Activated CD8-positive, alpha-beta memory T cell treated with anti-CD3 and anti-CD28 coated beads for 36 hours (primary cell): ENCODE measurements around the gene S100A5. TPM values are rescaled to one million over a fixed set of nuclear protein-coding genes. Genes with fewer than 3 reads are reported as not detected.
"Not testable (repeated sequence)": the region's sequence is repeated elsewhere in the genome, so short reads cannot be mapped to it uniquely, and the experiment has no call there.

ENCODE experiments used
- CTCF ChIA-PET: fragments of 350-600 bp; sonication (Branson Sonifier 250); formaldehyde crosslinking; loops from one replicate; lab custom pipeline; 2021; ENCODE audit warnings: antibody characterized with exemption; lab: Charles Lee
- POLR2A ChIA-PET: fragments of 350-600 bp; sonication (Branson Sonifier 250); formaldehyde crosslinking; loops from one replicate; lab custom pipeline; 2021; ENCODE audit warnings: antibody characterized with exemption; lab: Charles Lee
- total RNA-seq, 2 experiments: library from RNA; stranded (reverse); gene quantifications; one replicate each; pipeline ENCODE4 v1.2.3, GENCODE V29; 2021

S100A5 gene
- total RNA-seq, 2 experiments from 2014 or later, result 1.1 to 1.2 TPM

DNA sequence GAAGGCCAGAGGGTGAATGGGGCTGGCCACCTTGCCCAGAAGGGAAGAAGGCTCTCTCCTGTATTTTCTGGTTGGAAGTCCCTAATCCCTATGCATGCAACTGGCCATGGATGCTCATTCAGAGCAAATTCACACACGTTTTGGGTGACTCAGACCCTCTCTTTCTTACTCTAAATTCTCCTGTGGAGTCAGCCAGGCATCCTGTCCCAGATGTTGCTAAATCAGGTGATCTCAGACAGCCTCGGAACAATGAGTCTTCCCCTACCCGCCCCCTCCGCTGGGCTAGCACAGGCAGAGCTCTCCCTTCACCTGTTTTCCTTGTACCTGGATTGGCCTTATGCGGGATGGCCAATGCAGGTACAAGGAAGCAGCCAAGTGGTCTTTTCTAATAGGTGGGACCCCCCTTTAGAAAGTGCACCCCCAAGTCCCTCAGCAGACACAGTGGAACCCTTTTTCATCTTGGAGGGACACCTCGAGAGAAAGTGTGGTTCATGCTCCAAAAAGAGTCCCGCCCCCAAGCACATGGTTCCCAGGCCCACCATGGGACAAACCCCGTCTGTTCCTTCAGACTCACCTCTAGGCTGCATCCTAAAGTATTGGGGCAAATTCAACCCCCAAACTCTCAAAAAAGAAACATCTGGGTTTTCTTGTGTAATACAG is 13.6 kb downstream of the S100A5 start:
- POLR2A ChIA-PET, result no interaction called here
- CTCF ChIA-PET, result interaction anchor here (1.0 kb wide), 2 partner anchors 16 to 41 kb away, joined by 3 read pairs; no protein-coding TSS in a partner anchor

DNA sequence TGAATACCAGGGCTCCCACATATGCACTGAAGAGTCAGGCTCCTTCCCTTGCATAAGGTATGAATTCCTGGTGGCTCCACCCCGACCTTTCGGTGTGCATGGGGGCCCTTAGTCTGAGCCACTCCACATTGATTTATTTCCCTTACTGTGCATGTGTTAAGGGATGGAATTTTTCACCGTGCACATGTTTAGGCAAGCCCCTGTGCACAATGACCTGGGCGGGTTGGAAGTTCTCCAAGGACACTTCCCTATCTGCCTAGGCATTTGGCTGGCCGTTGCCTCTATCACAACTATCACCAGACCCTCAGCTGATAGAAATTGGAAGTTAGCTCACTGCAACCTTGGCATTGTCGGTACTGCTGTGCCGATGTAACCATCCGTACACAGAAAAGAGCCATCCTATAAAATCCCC is 14.6 kb downstream of the S100A5 start:
- CTCF ChIA-PET, result interaction anchor here (0.7 to 2.4 kb wide), 3 partner anchors 15 to 42 kb away, joined by 3 to 8 read pairs (median 3); partner anchors contain the start of gene S100A2
- POLR2A ChIA-PET, result no interaction called here

DNA sequence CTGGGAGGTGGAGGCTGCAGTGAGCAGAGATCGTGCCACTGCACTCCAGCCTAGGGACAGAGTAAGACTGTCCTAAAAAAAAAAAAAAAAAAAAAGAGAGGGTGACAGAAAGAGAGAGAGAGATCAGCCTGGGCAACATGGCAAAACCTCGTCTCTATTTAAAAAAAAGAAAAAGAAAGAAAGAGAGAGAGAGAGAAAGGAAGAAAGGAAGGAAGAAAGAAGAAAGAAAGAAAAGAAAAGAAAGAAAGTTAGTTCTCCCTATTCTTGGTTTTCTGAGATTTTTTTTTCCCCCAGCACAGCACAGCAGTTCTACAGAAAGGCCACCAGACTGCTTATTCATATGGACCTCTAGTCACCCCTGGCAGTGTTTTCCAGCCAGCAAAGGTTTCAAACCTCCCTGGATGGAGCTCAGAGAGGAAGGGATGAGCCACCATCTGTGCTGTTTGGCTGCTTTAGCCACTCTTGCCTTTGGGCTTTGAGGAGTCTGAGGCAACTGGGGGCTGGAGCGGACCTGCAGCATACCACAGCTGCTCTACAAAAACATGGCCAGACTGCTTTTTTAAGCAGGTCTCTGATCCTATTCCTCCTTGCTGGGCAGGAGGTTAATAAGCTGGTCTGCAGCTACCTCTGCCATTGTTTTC is 15.5 kb downstream of the S100A5 start:
- CTCF ChIA-PET, result interaction anchor here (0.7 to 2.4 kb wide), 3 partner anchors 14 to 44 kb away, joined by 3 to 8 read pairs (median 4); partner anchors contain the start of gene S100A2
- POLR2A ChIA-PET, result interaction anchor here (0.6 kb wide), 1 partner anchor 46 kb away, joined by 12 read pairs; no protein-coding TSS in a partner anchor

- ChIA-PET POLR2A (interaction anchor here (0.9 kb wide), 1 partner anchor 112 kb away, joined by 3 read pairs; no protein-coding TSS in a partner anchor), CTCF (interaction anchor here (1.1 to 1.5 kb wide), 2 partner anchors 13 to 27 kb away, joined by 3 to 4 read pairs; no protein-coding TSS in a partner anchor)
Observed at GRCh38 chr1:153522353-153523048, 18.2 kb downstream of the S100A5 start.

- ChIA-PET POLR2A (interaction anchor here (0.9 kb wide), 1 partner anchor 113 kb away, joined by 3 read pairs; no protein-coding TSS in a partner anchor), CTCF (interaction anchor here (1.1 to 1.8 kb wide), 3 partner anchors 10 to 12 kb away, joined by 3 to 8 read pairs (median 6); no protein-coding TSS in a partner anchor)
Observed at GRCh38 chr1:153521808-153522207, 18.9 kb downstream of the S100A5 start.

GRCh38 chr1:153520818-153521476 is 19.8 kb downstream of the S100A5 start:
- ChIA-PET CTCF (interaction anchor here (1.5 to 1.8 kb wide), 2 partner anchors 10 to 11 kb away, joined by 6 to 8 read pairs; no protein-coding TSS in a partner anchor), POLR2A (no interaction called here)

- CTCF ChIA-PET, result interaction anchor here (1.5 to 1.8 kb wide), 2 partner anchors 9 to 12 kb away, joined by 6 to 8 read pairs; no protein-coding TSS in a partner anchor
- POLR2A ChIA-PET, result not testable (repeated sequence)
Observed at GRCh38 chr1:153520137-153520691, 20.5 kb downstream of the S100A5 start.

- ChIA-PET POLR2A (no interaction called here), CTCF (no interaction called here)
Observed at GRCh38 chr1:153519242-153519641, 21.5 kb downstream of the S100A5 start.

DNA sequence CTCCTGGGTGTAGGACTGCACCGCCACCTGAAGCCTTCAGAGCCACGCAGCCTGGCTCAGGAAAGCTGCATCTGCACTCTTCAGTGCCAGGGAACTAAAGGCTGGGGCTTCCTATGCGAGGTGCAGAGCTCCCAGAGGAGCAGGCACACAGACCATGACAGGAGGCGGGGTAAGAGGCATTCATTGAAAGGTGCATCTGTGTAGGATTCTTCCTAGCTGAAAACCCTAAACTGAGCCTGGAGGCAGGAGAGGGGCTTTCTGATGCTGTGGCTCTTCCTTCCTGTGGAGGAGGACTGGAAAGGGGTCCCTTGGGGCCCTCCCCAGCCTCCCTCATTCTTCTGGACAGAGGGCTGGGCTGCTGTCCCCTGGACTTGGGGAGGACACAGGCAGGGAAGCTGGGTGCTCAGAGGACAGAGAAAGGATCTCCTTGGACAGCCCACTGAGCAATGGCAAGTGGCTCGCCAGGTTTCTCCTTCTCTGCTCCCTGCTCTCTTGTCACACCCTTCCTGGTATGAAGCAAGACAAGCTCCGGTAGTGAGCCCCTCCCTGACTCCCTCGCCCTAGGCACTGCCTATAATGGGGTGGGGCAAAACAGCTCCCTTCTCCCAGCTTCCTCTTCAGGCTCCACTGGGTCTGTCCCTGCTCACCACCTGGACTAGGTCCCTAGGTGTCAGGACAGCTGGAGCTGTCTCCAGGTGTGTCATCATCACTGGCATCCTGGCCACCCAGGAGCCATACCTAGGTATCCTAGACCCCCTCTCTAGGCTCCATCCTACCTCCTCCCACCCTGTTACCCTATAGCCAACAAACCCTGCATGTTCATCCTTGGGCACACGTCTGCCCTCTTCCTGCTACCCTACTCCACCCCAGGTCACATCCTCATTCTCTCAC is 25.0 kb downstream of the S100A5 start:
- ChIA-PET POLR2A (interaction anchor here (1.0 kb wide), 1 partner anchor 218 kb away, joined by 3 read pairs; no protein-coding TSS in a partner anchor), CTCF (interaction anchor here (0.5 to 2.1 kb wide), 3 partner anchors 18 to 72 kb away, joined by 3 to 6 read pairs (median 5); no protein-coding TSS in a partner anchor)

GRCh38 chr1:153513666-153514065 is 27.1 kb downstream of the S100A5 start:
- POLR2A ChIA-PET, result no interaction called here

DNA sequence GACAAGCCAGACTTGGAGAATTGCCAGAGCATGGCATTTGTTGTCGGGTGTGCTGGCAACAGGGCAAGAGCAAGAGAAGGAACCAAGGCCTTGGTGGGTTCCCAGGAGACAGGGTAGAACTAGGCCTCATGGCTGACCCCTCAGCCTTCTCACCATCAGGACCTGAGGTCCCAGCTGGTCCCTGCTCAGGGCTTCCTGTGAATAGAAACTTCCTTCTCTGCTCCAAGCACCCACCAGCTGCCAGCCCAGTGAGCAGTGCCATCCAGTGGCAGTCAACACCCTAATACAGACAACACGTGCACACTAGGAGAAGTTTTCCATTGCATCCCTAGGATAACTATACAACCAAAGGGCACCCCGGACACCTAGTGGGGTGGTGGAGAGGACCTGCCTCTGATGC is 27.7 kb downstream of the S100A5 start:
- POLR2A ChIA-PET, result no interaction called here
- CTCF ChIA-PET, result interaction anchor here (1.2 to 6.2 kb wide), 2 partner anchors 21 to 55 kb away, joined by 3 to 45 read pairs; partner anchors contain the start of gene S100A6

More at GRCh38 chr1:153513666-153514065, 27.1 kb downstream of the S100A5 start:
- CTCF ChIA-PET, result interaction anchor here (1.2 to 6.2 kb wide), 2 partner anchors 20 to 54 kb away, joined by 3 to 45 read pairs; partner anchors contain the start of gene S100A6

- POLR2A ChIA-PET, result interaction anchor here (0.6 to 1.7 kb wide), 3 partner anchors 21 to 61 kb away, joined by 3 to 5 read pairs (median 4); partner anchors contain the start of gene S100A6
- CTCF ChIA-PET, result interaction anchor here (0.6 to 6.2 kb wide), 32 partner anchors 10 to 1035 kb away, joined by 3 to 48 read pairs (median 3); partner anchors contain the start of genes CHTOP, NPR1, S100A1 and S100A13
Observed at GRCh38 chr1:153510984-153511410, 29.7 kb downstream of the S100A5 start.

- CTCF ChIA-PET, result interaction anchor here (0.7 to 6.2 kb wide), 10 partner anchors 11 to 168 kb away, joined by 3 to 48 read pairs (median 5); partner anchors contain the start of genes NPR1, S100A1, S100A13 and S100A6
Observed at GRCh38 chr1:153509729-153510354, 30.9 kb downstream of the S100A5 start.

GRCh38 chr1:153509036-153509435 is 31.7 kb downstream of the S100A5 start:
- ChIA-PET CTCF (interaction anchor here (0.7 to 6.2 kb wide), 5 partner anchors 13 to 60 kb away, joined by 3 to 48 read pairs (median 4); partner anchors contain the start of gene S100A6), POLR2A (no interaction called here)

More at GRCh38 chr1:153509729-153510354, 30.9 kb downstream of the S100A5 start:
- POLR2A ChIA-PET, result interaction anchor here (1.7 kb wide), 1 partner anchor 62 kb away, joined by 4 read pairs; no protein-coding TSS in a partner anchor

- POLR2A ChIA-PET, result no interaction called here
Observed at GRCh38 chr1:153507926-153508583, 32.7 kb downstream of the S100A5 start.

More at GRCh38 chr1:153507926-153508583, 32.7 kb downstream of the S100A5 start:
- CTCF ChIA-PET, result interaction anchor here (0.8 to 4.2 kb wide), 6 partner anchors 13 to 134 kb away, joined by 3 to 48 read pairs (median 4); no protein-coding TSS in a partner anchor
